ENCODE results near the gene RTN4RL1.

RTN4RL1 gene

DNA sequence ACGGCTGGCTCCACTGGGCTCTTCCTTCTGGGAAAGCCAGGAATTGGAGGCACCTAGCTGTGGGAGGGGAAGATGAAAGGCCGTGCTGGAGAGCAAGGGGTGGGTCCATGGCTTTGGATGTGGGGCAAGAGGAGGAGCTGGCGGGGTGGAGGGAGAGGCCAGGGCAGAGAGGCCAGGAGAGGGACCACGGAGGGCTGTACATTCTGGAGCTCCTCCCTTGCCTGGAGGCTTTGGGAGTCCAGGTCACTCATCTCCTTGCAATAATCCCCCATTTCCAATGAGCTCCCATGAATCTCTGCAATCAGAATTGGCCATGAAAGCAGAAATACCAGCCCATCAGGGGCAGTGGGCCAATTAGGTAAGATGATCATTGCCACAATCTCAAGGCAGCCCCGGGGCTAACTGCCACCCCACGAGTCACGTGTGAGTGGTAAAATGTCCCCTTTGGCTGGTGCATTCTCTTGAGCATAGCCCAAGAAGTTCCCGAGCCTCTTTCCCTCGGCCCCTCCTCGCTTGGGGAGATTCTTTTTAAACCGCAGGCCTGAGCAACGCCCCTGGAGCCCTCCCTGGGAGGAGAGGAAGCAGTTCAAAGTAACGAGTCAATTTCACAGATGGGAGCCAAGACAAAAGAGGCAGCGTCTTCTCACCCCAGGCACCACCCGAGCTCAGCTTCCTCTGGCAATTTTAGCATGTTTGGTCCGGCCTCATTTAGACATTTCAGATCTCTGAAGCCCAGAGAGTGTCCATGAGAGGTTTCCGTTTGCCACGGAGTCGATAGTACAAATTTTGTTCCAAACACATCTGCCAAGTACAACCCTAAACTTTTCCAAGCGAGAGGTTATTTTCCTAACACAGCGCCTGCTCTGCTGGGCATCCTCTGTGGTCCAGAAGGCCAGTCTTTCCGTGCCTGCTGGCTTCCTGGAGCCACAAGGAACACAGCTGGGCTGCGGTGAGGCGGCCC lies 13.4 kb downstream of the RTN4RL1 start:
- Histone ChIP-seq H3F3A (ENCODE audit: low read depth) (no peaks in the 10 kb centered on the region), H3K9me3 (ENCODE audit: insufficient read depth, low read depth, low read length) (no peaks in the 10 kb centered on the region), H3K4me1 (ENCODE audit: insufficient read depth, low read length, poor library complexity, severe bottlenecking) (peaks cover 10% of the 10 kb centered on the region), H3K4me3 (ENCODE audit: low read length, poor library complexity, severe bottlenecking) (peak overlapping the region; percentile 3), H3K36me3 (ENCODE audit: insufficient read depth, low read length) (no peaks in the 10 kb centered on the region), H3K79me2 (ENCODE audit: insufficient read depth, low read length) (no peaks in the 10 kb centered on the region), H4K20me1 (ENCODE audit: insufficient read depth, low read length, poor library complexity, severe bottlenecking) (no peaks in the 10 kb centered on the region), H3K9ac (ENCODE audit: low read depth, low read length, poor library complexity, severe bottlenecking) (peak overlapping the region; percentile 34), H3K9me2 (replicated peaks; ENCODE audit: low read depth, low read length) (no peaks in the 10 kb centered on the region), H3K4me2 (ENCODE audit: low read depth, low read length, poor library complexity, severe bottlenecking) (peak overlapping the region; percentile 47), H2AFZ (ENCODE audit: low read length) (peak overlapping the region; percentile 66), H3K27me3 (ENCODE audit: insufficient read depth, low read length, poor library complexity, severe bottlenecking) (no peaks in the 10 kb centered on the region)
- no peak for TF ChIP-seq EZH2phosphoT487 (IDR thresholded peaks at IDR 0.05; ENCODE audit: borderline replicate concordance)
- TF ChIP-seq, protein P1, sequence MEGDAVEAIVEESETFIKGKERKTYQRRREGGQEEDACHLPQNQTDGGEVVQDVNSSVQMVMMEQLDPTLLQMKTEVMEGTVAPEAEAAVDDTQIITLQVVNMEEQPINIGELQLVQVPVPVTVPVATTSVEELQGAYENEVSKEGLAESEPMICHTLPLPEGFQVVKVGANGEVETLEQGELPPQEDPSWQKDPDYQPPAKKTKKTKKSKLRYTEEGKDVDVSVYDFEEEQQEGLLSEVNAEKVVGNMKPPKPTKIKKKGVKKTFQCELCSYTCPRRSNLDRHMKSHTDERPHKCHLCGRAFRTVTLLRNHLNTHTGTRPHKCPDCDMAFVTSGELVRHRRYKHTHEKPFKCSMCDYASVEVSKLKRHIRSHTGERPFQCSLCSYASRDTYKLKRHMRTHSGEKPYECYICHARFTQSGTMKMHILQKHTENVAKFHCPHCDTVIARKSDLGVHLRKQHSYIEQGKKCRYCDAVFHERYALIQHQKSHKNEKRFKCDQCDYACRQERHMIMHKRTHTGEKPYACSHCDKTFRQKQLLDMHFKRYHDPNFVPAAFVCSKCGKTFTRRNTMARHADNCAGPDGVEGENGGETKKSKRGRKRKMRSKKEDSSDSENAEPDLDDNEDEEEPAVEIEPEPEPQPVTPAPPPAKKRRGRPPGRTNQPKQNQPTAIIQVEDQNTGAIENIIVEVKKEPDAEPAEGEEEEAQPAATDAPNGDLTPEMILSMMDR (conservative IDR thresholded peaks at IDR 0.05; ENCODE audit: low read length) = no peak

DNA sequence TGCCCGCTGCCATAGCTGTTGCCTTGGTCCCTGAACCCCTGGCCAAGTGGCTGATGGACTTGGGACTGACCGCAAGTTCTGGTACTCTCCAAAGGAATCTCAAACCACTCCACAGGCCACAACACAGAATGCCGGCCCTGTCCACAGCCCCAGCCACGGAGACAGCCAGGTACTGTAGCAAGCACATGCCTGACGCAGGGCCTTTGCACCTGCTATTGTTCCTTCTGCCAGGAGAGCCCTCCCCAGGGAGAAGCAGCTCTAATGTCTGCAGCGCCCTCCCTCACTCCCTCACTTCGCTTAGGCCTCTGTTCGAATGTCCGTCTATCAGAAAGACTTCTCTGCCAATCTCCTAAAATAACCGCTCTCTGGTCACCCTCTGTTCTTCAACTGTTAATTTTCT lies 15.4 kb downstream of the RTN4RL1 start:
- Histone ChIP-seq H3F3A (ENCODE audit: low read depth) (no peaks in the 10 kb centered on the region), H3K79me2 (ENCODE audit: insufficient read depth, low read length) (no peaks in the 10 kb centered on the region), H3K9me2 (replicated peaks; ENCODE audit: low read depth, low read length) (no peaks in the 10 kb centered on the region), H3K9ac (ENCODE audit: low read depth, low read length, poor library complexity, severe bottlenecking) (no peak overlapping the region), H3K4me1 (ENCODE audit: insufficient read depth, low read length, poor library complexity, severe bottlenecking) (peaks cover 10% of the 10 kb centered on the region), H4K20me1 (ENCODE audit: insufficient read depth, low read length, poor library complexity, severe bottlenecking) (no peaks in the 10 kb centered on the region), H2AFZ (ENCODE audit: low read length) (no peak overlapping the region), H3K27me3 (ENCODE audit: insufficient read depth, low read length, poor library complexity, severe bottlenecking) (no peaks in the 10 kb centered on the region), H3K36me3 (ENCODE audit: insufficient read depth, low read length) (no peaks in the 10 kb centered on the region), H3K9me3 (ENCODE audit: insufficient read depth, low read depth, low read length) (no peaks in the 10 kb centered on the region), H3K4me3 (ENCODE audit: low read length, poor library complexity, severe bottlenecking) (no peak overlapping the region), H3K4me2 (ENCODE audit: low read depth, low read length, poor library complexity, severe bottlenecking) (no peak overlapping the region)
- no peak for TF ChIP-seq EZH2phosphoT487 (IDR thresholded peaks at IDR 0.05; ENCODE audit: borderline replicate concordance)
- TF ChIP-seq, protein P1 (conservative IDR thresholded peaks at IDR 0.05; ENCODE audit: low read length) = no peak

DNA sequence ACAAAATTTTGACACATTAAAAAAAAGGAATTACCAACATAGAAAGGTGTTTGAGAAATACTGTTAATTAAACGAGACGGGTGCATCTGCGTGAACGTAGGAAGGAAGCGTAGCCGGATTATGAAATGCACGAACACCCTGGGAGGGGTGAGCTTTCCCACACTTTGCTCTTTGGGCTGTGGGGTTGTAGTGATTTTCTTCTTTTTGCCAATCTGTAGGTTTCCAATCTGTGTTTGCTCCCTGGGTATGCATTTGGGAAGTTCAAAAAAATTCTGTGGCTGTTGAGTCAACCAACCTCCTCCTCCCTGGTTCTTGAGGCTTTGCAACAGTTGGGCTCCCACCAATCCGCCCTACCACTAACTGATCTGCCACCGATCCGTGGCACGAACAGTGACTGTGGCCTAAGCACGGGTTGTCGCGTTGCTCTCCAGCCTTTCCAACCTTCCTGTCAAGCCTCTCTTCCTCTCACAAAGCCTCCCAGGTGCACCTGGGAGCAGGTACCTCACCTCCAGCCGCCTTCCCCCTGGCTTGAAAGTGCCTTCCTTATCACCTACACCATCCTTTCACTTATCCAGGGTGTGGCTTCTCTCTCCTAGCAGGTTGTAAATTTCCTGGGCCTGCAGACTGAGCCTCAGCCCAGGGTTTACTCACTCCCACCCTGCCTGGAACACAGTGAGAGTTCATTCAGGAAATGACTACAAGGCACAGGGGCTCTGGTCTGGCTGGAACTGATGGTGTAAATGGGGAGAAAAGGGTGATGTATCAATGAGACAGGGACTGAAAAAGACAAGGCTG lies 16.6 kb downstream of the RTN4RL1 start:
- H3K9me3 ChIP-seq (ENCODE audit: insufficient read depth, low read depth, low read length) = no peaks in the 10 kb centered on the region

More for the DNA sequence above, 16.6 kb downstream of the RTN4RL1 start:
- TF ChIP-seq EZH2phosphoT487 (IDR thresholded peaks at IDR 0.05; ENCODE audit: borderline replicate concordance) = no peak
- TF ChIP-seq, protein P1 (conservative IDR thresholded peaks at IDR 0.05; ENCODE audit: low read length) = no peak
- H2AFZ ChIP-seq (ENCODE audit: low read length) = no peak overlapping the region
- H3K4me1 ChIP-seq (ENCODE audit: insufficient read depth, low read length, poor library complexity, severe bottlenecking) = peaks cover 10% of the 10 kb centered on the region
- H3K79me2 ChIP-seq (ENCODE audit: insufficient read depth, low read length) = no peaks in the 10 kb centered on the region
- H3K9ac ChIP-seq (ENCODE audit: low read depth, low read length, poor library complexity, severe bottlenecking) = no peak overlapping the region
- H3F3A ChIP-seq (ENCODE audit: low read depth) = no peaks in the 10 kb centered on the region
- no peaks in the 10 kb centered on the region for H3K36me3 ChIP-seq (ENCODE audit: insufficient read depth, low read length)
- H3K4me2 ChIP-seq (ENCODE audit: low read depth, low read length, poor library complexity, severe bottlenecking) = no peak overlapping the region
- no peaks in the 10 kb centered on the region for H3K27me3 ChIP-seq (ENCODE audit: insufficient read depth, low read length, poor library complexity, severe bottlenecking)
- H3K4me3 ChIP-seq (ENCODE audit: low read length, poor library complexity, severe bottlenecking) = no peak overlapping the region
- H3K9me2 ChIP-seq (replicated peaks; ENCODE audit: low read depth, low read length) = no peaks in the 10 kb centered on the region
- H4K20me1 ChIP-seq (ENCODE audit: insufficient read depth, low read length, poor library complexity, severe bottlenecking) = no peaks in the 10 kb centered on the region

Measured in Loucy (cell line).